ENCODE data around the gene KBTBD13.

Gene KBTBD13

DNA sequence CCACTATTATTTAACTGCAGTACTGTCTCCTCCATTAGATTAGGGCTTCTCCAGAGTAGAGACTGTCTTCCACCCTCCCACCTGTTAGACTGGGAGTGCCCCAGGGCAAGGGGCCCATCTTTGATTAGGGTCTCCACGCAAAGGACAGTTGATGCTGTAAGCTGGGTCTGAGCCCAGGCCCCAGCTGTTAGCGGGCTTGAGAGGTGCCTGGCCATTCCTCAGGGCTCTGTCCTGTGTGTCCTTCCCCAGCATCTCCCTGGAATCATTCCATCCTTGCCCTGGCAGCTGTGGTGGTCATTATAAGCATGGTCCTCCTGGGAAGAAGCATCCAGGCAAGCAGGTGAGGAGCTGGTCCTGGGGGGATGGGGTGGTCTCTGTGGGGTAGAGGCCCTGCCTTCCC is 25.3 kb upstream of the KBTBD13 start:
- no peak for DNase-seq (ENCODE audit: low spot score)

DNA sequence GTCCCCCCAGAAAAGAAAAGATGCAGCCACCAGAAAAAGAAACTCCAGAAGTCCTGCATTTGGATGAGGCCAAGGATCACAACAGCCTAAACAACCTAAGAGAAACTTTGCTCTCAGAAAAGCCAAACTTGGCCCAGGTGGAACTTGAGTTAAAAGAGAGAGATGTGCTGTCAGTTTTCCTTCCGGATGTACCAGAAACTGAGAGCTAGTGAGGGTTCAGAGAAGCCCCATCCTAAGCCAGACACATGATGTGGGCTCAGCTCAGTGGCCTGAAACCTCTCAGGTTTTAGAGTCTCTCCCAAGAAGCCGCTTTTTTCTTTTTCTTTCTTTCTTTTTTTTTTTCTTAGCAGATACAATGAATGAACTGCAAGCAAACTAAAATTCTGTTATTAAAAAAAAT is 23.6 kb upstream of the KBTBD13 start:
- DNase-seq (ENCODE audit: low spot score): no peak

DNA sequence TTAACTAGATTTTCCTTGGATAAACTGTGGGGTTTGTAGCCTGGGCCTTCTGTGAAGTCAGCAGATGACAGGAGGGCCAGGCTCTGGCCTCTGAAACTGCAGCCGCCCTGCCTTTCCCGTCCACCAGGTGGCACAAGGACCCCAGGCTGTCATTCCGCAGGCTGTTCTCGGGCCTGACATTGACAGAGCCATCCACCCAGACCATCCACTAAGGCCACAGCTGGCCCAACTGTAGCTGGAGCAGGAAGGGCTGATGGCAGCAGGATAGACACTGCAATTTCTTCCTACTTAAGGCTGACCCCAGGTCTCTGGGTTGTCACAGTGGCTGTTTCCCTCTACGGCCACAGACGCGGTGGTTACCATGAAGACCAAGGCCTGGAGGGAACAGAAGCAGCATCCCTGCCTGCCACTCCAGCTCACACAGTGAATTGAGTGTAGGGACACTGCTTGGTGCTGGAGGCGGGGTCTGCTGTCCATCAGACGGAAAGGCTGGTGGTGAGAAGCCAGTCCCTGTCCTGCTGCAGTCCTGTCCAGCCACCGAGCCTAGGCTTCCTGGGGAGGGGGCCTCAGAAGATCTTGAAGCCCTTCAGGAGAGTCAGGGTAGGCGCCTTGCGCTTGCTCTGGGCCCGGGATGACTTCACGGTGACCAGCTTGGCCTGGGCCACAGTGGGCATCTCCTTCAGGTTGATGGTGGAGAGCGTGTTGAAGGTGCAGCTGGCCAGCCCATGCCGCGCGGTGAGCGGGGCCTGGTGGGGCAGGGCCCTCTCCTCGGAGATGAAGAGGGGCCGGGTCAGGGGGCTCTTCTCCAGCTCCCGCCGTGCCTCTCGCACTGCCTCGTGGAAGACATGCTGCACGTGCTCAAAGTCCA is 22.0 kb upstream of the KBTBD13 start:
- peak; percentile 84 for DNase-seq (ENCODE audit: low spot score)

DNA sequence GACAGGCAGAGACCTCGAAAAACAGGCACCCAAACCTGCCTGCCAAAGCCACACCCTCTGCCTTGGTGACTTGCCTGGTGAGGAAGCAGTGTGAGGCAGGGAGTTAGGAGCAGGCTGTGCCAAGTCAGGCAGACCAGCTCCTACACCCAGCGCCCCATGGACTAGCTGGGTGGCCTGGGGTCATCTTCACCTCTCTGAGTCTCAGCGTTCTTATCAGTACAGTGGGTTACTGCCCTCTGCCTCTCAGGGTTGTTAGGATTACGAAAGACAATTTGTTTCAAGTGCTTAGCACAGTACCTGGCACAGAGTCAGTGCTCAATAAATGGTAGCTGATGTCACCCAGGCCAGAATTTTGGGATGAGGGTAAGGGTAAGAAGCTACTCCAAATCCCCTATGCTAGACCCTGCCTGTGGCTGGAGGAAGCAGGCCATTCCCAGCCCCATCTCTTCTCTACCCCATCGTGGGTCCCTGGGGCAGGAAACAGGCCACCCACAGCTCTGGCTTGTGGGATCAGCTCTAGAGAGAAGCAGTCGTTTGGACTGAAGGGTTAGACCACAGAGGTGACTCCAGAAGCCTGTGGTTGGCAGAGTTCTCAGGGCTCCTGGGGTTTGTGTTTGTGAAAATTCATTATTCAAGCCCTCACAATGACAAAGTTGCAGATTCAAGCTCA is 21.2 kb upstream of the KBTBD13 start:
- DNase-seq (ENCODE audit: low spot score): no peak

DNA sequence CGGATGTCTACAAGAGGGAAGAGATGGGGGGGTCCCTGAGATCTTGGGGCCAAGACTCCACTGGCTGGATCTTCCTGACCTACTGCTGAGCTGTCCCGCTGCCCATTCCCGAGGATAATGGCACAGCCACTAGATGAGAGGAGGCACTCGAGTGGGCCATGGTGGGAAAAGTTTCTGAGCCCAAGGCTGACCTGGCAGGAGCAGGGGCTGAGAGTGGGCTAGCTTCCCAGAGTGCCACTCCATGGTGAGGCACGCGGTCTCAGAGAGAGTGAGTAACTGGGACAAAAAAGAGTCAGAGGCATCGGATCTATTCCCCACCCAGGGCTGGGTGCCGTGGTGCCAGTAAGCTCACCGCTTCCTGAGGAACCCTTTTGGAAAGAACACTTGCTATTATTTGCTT is 20.4 kb upstream of the KBTBD13 start:
- no peak for DNase-seq (ENCODE audit: low spot score)

DNA sequence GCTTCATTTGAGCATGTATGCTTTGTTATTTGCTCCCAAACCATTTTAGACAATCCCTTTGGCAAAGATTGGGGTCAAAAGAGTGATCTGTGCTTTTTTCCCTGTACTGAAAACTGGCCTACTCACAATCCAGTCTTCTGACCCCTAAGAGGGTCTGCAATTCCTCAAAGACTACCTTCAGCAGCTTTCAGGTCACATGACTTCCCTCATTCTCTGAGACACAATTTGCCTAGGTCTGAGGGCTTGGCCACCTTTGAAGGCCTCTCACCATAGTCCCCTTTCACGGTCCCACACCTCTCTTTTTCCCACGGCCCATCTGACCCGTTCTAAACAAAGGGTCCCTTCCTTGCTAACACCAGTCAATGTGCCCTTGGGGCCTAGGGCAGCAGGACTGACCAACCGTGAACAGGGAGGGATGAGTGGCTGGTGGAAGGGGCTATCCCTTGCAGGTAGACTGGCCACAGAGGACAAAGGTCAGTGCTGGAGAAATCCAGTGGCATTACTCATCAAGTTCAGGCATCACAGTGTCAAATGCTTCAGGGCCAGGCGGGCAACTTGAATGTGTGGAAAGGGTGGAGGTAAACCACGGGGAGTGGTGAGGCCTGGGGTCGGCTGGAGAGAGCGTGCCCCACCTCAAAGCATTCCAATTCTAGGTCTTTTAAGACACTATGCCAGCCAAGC is 19.5 kb upstream of the KBTBD13 start:
- DNase-seq (ENCODE audit: low spot score): no peak

DNA sequence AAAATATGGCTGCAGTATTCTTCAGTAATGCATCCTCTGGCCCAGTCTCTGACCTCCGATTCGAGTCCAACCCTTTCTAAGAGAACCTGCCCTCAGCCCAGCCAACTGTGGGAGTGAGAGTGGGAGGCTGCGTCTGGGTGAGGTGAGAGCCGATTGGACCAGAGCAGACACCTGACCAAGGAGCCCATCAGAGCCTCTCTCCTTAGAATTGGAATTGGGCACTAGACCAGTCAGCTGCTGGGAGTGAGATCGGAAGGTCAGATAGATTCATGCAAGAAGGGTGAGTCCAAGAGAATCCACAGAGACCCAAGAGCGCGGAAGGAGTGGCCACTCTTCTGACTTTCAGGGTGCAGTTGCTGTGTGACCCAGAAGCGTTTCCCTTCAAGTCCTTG is 19.0 kb upstream of the KBTBD13 start:
- no peak for DNase-seq (ENCODE audit: low spot score)

DNA sequence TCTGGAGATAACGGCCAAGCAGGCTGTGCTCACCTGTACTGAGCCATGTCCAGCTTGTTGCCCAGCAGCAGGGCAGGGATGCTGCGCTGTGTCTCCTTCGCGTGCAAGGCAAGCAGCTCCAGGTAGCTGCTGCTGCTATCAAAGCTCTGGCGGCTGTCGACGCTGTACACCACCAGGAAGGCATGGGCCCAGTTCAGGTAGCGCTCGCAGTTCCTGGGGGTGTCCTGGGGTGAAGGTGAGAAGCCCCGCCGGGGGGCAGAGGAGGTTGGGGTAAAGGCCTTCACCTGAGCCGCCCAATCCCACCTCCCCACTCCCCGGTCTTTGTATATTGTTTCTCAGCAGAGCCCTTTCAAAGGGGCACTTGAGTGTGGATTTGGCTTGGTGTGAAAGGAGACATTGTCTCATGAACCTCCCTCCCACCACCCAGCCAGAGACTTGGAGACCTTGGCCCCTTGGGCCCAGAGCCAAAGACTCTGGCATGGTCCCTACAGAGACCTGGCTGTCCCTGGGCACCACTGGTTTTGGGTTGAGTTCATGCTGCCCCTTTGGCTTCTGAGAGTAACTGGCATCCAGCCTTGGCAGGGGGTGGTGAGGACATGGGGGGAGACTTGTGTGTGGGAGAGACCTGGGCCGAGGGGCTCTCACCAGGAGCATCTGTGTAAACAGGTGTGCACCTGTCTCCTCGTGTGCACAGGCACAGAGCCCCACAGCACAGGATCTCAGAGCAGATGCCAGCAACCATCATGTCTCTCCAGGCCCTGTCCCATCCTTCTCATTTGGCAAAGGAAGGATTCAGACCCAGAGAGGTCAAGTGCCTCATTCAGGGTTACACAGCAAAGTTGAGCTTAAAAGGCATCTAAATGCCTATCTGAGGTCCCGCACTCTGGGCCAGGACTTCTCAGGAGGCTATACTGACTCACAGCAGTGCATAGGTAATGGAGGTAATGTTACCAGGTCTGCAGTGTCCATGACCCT is 17.9 kb upstream of the KBTBD13 start:
- DNase-seq (ENCODE audit: low spot score): no peak

DNA sequence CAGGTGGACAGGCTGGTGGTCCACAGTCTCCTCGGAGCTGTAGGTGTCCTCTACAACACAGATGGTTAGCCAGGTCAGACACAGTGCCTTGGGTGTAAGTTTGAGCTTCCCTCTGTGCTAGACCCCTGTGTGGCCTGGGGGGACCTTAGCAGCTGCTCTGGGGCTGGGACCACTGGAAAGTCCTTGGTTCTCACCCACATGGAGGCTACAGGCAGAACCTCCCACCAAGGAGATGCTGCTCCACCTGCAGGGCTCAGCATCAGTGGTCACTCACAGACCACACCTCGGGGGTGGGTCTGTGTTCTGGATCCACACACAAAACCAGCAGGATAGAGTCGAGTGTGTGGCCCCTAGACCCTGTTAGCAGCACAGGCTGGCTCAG is 17.2 kb upstream of the KBTBD13 start:
- DNase-seq (ENCODE audit: low spot score): no peak

DNA sequence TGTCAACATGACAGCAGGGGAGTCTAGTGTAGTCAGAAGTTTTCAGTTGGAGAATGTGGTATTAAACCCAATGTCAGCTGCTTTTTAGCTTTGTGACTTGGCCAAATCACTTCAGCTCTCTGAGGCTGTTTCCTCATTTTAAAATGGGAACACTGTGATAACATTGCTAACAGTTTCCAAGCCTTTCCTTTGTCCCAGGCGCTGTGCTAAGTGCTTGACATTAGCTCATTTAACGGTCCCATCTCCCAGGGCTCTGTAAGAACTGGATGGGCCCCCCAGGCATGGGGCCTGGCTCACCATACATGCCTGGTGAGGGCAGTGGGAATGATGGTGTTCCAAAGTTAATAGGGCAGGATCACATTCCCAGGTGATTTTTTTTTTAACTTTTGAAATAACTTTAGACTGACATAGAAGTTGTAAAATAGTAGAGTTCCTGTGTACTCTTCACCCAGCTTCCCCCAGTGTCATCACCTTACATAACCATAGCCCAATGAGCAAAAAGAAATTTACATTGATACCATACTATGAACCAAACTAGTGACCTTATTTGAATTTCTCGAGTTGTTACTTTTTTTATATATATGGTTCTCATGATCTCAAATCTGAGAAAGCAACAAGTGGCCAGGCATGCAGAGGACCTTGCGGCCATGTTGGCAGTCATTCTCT is 16.5 kb upstream of the KBTBD13 start:
- no peak for DNase-seq (ENCODE audit: low spot score)

DNA sequence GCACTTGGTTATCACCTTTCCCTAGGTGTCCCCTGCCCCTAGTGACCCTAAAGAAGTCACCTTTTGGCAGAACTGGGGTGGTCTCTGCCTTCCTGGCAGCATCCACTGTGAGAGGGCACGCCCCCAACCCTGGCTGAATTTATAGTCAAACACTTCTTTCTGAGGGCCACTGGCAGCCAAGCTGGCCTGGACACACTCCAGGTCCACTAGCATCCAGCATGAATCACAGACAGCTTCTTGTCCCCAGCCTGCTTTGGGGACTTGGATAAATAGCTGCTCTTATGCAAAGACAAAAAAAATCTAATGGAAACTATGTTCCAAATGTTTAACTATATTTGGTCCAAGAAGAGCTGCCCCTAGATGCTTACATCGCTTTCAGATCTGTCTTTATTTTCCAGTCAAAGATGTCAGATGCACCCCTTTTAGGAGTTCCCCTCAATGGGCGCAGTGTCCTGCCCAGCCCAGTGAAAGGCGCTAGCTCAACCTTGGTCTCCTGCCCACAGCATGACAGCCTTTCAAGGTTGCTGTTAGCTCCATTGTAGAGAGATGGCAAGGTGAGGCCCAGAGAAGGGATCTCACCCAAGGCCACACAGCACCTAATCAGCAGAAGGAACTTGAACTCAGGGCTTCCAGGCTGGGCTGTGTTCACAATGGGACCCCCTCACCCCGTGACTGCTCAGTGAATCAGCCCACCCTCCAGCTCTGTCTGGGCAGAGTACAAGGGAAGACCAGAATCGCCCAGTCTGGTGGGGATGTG is 15.7 kb upstream of the KBTBD13 start:
- no peak for DNase-seq (ENCODE audit: low spot score)

DNA sequence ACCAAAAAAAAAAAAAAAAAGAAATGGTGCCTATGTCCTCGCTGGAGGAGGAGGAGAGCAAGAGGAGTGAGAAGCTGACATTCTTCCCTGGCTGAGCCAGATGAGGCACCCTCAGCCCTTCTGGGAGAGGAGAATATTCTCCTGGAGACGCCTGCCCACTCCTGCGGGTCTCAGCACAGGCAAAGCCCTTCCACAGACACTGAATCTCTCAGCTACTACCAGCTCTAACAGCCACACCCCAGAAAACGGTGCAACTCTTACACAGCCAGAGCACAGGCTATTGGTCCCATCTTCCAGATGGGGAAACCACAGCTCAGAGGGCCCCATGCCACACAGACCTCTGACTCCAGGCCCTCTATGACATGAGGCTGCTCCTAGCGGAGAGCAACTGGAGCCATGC is 14.5 kb upstream of the KBTBD13 start:
- DNase-seq (ENCODE audit: low spot score): no peak

DNA sequence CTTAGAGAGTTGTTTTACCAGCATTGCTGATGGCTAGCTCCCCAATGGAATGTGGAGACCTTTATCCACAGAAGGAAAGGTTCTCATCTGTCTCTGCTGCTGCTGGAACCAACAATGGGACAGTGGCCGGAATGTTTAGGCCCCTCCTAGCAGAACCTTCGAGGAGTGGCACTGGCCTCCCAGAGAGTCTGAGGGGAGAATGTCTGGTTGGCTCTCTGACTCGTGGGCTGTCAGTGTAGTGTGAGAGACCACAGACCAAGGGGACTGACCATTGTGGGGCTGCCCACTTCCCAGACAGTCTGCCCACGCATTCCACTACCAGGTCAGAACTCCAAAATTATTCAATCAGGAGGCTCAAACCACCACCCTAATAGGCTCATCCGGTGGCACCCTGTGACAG is 13.8 kb upstream of the KBTBD13 start:
- no peak for DNase-seq (ENCODE audit: low spot score)

DNA sequence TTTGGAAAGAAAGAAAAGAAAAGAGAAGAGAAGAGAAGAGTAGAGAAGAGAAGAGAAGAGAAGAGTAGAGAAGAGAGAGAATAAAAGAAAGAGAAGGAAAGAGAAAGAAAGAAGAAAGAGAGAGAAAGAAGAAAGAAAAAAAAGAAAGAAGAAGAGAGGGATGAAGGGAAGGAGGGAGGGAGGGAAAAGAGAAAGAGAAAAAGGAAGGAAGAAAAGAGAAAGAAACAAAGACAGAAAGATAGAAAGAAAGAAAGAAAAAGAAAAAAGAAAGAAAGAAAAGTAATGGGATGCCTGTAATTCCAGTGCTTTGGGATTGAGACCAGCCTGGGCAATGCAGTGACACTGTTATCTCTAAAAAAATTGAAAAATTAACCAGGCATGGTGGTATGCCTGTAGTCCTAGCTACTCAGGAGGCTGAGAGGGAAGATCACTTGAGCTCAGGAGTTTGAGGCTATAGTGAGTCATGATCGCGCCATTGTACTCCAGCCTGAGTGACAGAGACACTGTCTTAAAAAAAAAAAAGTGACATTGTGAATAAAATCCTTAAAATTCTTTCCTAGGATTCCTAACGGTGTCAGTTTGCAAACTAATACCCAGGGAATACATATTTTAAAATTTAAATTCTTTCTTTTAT is 10.4 kb upstream of the KBTBD13 start:
- no peak for DNase-seq (ENCODE audit: low spot score)

DNA sequence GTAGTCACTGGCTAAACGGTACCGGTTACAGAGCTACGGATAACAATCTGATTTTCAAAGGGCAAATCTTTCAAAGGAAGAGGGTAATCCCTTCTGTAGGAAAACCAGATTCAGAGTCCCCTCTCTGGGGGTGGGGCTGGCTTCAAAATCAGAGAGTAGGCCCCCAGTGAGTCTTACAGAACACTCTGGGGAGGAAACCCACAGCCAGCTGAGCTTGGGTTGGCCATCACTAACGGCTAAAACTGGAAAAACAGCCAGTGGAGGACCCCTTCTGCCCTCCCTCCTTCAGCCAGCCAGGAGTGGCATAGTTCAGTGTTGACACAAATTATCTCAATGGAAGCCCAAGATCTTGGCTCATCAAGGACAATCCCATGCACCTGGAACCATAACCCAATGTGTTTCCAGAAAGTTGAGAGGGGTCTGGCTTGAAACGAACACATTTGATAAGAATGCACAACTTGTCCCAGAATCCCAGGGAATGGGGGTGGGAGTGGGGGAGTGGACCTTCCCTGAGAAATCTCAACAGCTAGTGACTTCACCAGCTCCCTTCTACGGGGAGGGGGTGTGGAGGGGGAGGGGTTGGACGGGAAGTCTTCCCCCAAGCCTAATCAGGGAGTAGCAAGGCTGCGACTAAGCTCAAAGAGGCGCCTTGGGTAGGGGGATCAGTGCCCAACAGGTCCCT is 9.8 kb upstream of the KBTBD13 start:
- no peak for DNase-seq (ENCODE audit: low spot score)

DNA sequence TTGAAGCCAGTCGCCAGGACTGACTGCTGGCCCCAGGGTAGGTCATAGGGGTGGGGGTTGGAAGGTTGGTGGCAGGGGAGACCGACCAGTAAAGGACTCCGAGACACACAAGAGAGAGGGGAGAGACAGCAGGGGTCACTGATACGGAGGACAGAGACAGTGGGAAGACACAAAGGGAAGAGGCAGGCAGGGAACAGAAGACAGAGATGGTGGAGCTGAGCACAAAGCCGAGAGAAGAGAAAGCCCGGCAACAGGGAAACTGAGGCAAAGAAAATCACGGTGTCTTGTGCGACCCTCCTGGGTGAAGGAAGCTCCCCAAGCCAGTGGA is 9.3 kb upstream of the KBTBD13 start:
- no peak for DNase-seq (ENCODE audit: low spot score)

DNA sequence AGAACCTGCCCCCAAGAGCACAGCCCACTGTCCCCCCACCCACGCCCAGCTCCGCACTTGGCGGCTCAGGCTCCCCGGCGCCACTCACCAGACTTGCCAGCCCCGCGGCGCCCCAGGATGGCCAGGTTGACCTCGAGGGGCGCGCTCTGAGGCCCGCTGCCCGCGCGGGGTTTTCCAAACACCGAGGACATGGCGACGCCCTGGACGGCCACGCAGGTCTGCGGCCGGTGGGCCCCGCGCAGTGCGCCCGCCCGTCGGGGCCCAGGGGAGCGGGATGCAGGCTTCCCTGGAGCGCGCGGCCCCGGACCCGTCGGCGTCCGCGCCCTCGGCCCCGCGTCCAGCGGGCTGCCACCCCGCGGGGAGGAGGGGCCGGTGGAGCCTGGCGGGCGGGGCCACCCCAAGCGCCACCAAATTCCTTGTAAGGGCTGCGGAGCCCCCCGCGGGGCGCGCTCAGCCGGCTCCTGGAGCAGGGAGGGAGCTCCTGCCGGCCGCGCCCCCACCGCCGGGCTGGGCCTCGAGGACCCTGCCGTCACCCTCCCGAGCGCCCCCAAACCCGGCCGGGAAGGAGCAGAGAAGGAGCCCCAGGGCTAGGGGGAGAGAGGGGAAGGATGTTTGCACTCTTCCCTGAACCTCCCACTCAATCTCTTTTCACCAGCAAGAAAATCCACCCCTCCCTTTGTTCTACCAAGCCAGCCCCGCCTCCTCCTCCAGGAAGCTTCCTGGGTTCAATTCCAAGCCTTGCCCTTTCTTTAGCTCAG is 8.7 kb upstream of the KBTBD13 start, which contains the start of gene RASL12:
Gene RASL12, minus strand, starts transcription at position 347 of the 758 bp plus-strand sequence. Its CDS starts 156 bp downstream, at position 191.
- peak; percentile 74 for DNase-seq (ENCODE audit: low spot score)

DNA sequence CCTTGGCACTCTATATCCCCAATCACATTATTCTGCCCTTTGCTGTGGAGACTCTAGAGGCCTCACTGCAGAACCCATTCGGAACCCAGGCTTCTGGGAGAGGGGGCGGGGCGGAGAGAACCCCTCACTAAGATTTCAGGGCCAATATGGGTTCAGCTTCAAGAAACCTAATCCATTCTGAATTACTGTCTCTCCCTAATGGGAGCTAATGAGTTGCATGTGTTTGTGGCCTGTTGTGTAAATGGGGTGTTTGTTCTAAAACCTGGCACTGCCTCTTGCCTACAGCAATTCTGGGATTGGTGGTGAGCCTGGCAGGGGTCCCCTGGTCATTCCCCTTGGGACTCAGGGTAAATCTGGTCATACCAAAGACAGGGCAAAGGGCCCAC is 8.2 kb upstream of the KBTBD13 start:
- no peak for DNase-seq (ENCODE audit: low spot score)

DNA sequence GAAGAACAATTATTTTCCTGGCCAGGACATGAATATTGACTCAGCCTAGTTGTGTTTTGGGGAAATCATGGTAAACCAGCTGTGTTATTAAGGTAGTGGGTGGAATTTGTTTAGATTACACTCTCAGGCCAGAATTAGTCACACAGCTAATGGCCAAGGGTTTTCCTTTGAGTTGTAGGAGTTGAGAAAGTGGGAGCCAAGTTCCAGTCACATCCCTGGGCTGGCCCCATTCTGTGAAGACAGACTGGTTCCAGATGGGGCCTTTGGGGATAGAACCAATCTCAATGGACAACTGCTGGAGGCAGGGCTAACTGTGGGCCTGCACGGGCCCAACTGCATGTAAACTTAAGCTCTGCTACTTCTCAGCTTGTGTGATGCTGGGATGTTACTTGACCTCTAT is 7.4 kb upstream of the KBTBD13 start:
- no peak for DNase-seq (ENCODE audit: low spot score)
